ENCODE measurements around the gene SNX8.

- TF ChIP-seq CTCF (IDR thresholded peaks at IDR 0.05 in 4 of 5, conservative IDR thresholded peaks at IDR 0.05 in 1 of 5) (no peak), POLR2A (IDR thresholded peaks at IDR 0.05) (no peak)
Observed at GRCh38 chr7:2295936-2296620, 18.2 kb downstream of the SNX8 start.
